DND-41 (cell line): Measurements from ENCODE around the gene ASPRV1.

Experiments
- EZH2 ChIP-seq: IDR thresholded peaks from 3 replicates; pipeline ENCODE4 v1.6.1; 2012; ENCODE audit warnings: borderline replicate concordance, low read depth, mild to moderate bottlenecking, moderate library complexity, low read length, inconsistent platforms; ENCODE audit not compliant: severe bottlenecking
- TF ChIP-seq, protein P1 (sequence below): IDR thresholded peaks from 2 replicates; pipeline ENCODE4 v1.5.1; 2012; ENCODE audit warnings: borderline replicate concordance, low read length, moderate library complexity, mild to moderate bottlenecking; ENCODE audit not compliant: poor library complexity, severe bottlenecking; ENCODE audit errors: extremely low read depth

DNA sequence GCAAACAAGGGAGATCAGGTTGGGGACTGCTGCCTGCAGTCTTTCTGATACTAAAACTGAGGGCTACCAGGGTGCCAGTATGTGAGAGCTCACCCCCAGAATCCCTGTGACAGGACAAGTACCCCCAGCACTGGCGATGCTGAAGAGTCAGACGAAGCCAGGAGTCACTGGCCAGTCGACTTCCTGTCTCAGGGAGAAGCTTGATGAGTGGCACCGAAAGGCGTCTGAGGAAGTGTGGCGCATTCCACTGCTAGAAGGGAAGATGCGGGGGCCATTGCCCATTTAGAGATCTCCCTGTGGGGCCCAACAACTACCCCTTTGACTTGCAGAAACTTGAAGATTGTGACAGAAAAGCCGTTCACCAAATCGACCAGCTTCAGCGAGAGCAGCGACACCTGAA lies 24.5 kb downstream of the ASPRV1 start:
- TF ChIP-seq, protein P1, sequence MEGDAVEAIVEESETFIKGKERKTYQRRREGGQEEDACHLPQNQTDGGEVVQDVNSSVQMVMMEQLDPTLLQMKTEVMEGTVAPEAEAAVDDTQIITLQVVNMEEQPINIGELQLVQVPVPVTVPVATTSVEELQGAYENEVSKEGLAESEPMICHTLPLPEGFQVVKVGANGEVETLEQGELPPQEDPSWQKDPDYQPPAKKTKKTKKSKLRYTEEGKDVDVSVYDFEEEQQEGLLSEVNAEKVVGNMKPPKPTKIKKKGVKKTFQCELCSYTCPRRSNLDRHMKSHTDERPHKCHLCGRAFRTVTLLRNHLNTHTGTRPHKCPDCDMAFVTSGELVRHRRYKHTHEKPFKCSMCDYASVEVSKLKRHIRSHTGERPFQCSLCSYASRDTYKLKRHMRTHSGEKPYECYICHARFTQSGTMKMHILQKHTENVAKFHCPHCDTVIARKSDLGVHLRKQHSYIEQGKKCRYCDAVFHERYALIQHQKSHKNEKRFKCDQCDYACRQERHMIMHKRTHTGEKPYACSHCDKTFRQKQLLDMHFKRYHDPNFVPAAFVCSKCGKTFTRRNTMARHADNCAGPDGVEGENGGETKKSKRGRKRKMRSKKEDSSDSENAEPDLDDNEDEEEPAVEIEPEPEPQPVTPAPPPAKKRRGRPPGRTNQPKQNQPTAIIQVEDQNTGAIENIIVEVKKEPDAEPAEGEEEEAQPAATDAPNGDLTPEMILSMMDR = no peak
- TF ChIP-seq EZH2 = no peak
